SU-DHL-6 (cell line): ENCODE results near the gene EBPL.

Source experiments
- CTCF ChIP-seq: fragments of 200-600 bp; sonication (generic); IDR thresholded peaks from one replicate; pipeline ENCODE4 v1.5.1; 2017; ENCODE audit warnings: antibody characterized with exemption, mild to moderate bottlenecking, low read length, moderate library complexity; ENCODE audit not compliant: insufficient read depth, poor library complexity, severe bottlenecking
- EZH2phosphoT487 ChIP-seq: fragments of 200-600 bp; sonication (generic), shearing (Covaris generic); conservative IDR thresholded peaks from 2 replicates; pipeline ENCODE4 v1.6.1; 2018; ENCODE audit warnings: mild to moderate bottlenecking, antibody characterized with exemption, low read length, moderate library complexity, mixed read lengths

- TF ChIP-seq CTCF (no peak), EZH2phosphoT487 (no peak)
Observed at GRCh38 chr13:49633710-49634109, 57.6 kb downstream of the EBPL start.
